HEK293T (cell line): ENCODE data around the gene ZMIZ1.

Experiments
- CTCF ChIA-PET: fragments of 350-600 bp; formaldehyde crosslinking; extraction: SDS; loops from one replicate; lab custom pipeline; 2021; ENCODE audit warnings: antibody characterized with exemption, inconsistent platforms; lab: Yijun Ruan, JAX
- POLR2A ChIA-PET: fragments of 350-600 bp; formaldehyde crosslinking; extraction: SDS; loops from one replicate; lab custom pipeline; 2020; ENCODE audit warnings: antibody characterized with exemption, inconsistent platforms; lab: Yijun Ruan, JAX
- DNase-seq: peaks from one replicate; pipeline ENCODE4 v3.0.0; 2012; ENCODE audit warnings: mixed read lengths; ENCODE audit errors: extremely low spot score
- ARNT ChIP-seq: fragments of 450-650 bp; IDR thresholded peaks from 2 replicates; pipeline ENCODE4 v1.6.1; 2017; ENCODE audit warnings: mild to moderate bottlenecking
- BHLHE40 ChIP-seq: fragments of 450-650 bp; IDR thresholded peaks from 2 replicates; pipeline ENCODE4 v1.6.1; 2016; ENCODE audit warnings: mild to moderate bottlenecking, moderate library complexity, borderline replicate concordance
- CTBP1 ChIP-seq: fragments of 450-650 bp; IDR thresholded peaks from 2 replicates; pipeline ENCODE4 v1.6.1; 2016; ENCODE audit warnings: borderline replicate concordance
- ELF4 ChIP-seq: fragments of 450-650 bp; IDR thresholded peaks from 2 replicates; pipeline ENCODE4 v1.6.1; 2017; ENCODE audit warnings: antibody characterized with exemption
- FOXA1 ChIP-seq: fragments of 450-650 bp; IDR thresholded peaks from 2 replicates; pipeline ENCODE4 v1.6.1; 2016; ENCODE audit warnings: mild to moderate bottlenecking
- FOXK2 ChIP-seq: fragments of 450-650 bp; IDR thresholded peaks from 2 replicates; pipeline ENCODE4 v1.6.1; 2016; ENCODE audit warnings: mild to moderate bottlenecking
- FOXM1 ChIP-seq: fragments of 450-650 bp; IDR thresholded peaks from 2 replicates; pipeline ENCODE4 v1.6.1; 2017; ENCODE audit warnings: mild to moderate bottlenecking, borderline replicate concordance
- HDGF ChIP-seq: fragments of 450-650 bp; IDR thresholded peaks from 2 replicates; pipeline ENCODE4 v1.6.1; 2017; ENCODE audit warnings: antibody characterized with exemption, borderline replicate concordance
- L3MBTL2 ChIP-seq: fragments of 450-650 bp; conservative IDR thresholded peaks from 2 replicates; pipeline ENCODE4 v1.6.1; 2016; ENCODE audit warnings: mild to moderate bottlenecking
- LEF1 ChIP-seq: fragments of 450-650 bp; IDR thresholded peaks from 2 replicates; pipeline ENCODE4 v1.6.1; 2017; ENCODE audit warnings: mild to moderate bottlenecking, borderline replicate concordance
- NFRKB ChIP-seq: fragments of 450-650 bp; IDR thresholded peaks from 2 replicates; pipeline ENCODE4 v1.6.1; 2016; ENCODE audit warnings: mild to moderate bottlenecking, moderate library complexity
- SP1 ChIP-seq: fragments of 450-650 bp; IDR thresholded peaks from 2 replicates; pipeline ENCODE4 v1.6.1; 2017
- SUZ12 ChIP-seq: fragments of 450-650 bp; IDR thresholded peaks from 2 replicates; pipeline ENCODE4 v1.6.1; 2016; ENCODE audit warnings: mild to moderate bottlenecking
- TARDBP ChIP-seq: fragments of 450-650 bp; IDR thresholded peaks from 2 replicates; pipeline ENCODE4 v1.6.1; 2016
- ZNF384 ChIP-seq: fragments of 450-650 bp; IDR thresholded peaks from 2 replicates; pipeline ENCODE4 v1.6.1; 2016
- TF ChIP-seq, protein P1 (sequence below): fragments of 450-650 bp; IDR thresholded peaks from 2 replicates; pipeline ENCODE4 v1.6.1; 2016

Gene ZMIZ1

DNA sequence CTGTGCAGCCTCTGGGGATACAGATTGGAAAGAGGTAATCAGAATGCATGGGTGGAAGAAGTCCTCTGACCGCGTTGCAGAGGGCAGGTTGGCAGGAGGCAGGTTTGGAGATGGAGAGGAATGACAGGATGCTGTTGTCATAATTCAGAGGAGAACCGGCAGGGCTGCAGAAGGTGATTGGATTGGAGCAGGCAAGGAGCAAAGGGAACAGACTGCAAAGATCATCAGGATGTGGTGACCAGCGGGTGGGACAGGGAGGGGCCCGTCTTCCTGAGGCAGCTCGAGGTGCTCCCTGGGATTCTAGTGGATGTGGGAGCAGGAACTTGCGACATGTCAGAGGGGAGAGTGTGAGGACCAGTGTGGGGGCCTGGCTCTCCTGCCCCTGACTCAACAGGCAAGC is 200.0 kb downstream of the ZMIZ1 start:
- POLR2A ChIA-PET, result interaction anchor here (1.5 kb wide), 1 partner anchor 26 kb away, joined by 4 read pairs; no protein-coding TSS in a partner anchor
- CTCF ChIA-PET, result no interaction called here
- TF ChIP-seq ZNF384, result no peak
- TF ChIP-seq BHLHE40, result no peak
- TF ChIP-seq SUZ12, result no peak
- TF ChIP-seq L3MBTL2, result no peak
- TF ChIP-seq SP1, result no peak
- TF ChIP-seq CTBP1, result no peak
- TF ChIP-seq FOXK2, result no peak
- no peak for TF ChIP-seq LEF1
- no peak for TF ChIP-seq ELF4
- no peak for TF ChIP-seq HDGF
- no peak for TF ChIP-seq FOXM1
- TF ChIP-seq ARNT, result no peak
- TF ChIP-seq, protein P1, sequence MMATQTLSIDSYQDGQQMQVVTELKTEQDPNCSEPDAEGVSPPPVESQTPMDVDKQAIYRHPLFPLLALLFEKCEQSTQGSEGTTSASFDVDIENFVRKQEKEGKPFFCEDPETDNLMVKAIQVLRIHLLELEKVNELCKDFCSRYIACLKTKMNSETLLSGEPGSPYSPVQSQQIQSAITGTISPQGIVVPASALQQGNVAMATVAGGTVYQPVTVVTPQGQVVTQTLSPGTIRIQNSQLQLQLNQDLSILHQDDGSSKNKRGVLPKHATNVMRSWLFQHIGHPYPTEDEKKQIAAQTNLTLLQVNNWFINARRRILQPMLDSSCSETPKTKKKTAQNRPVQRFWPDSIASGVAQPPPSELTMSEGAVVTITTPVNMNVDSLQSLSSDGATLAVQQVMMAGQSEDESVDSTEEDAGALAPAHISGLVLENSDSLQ, result no peak
- TF ChIP-seq TARDBP, result no peak
- no peak for TF ChIP-seq NFRKB
- DNase-seq, result no peak

DNA sequence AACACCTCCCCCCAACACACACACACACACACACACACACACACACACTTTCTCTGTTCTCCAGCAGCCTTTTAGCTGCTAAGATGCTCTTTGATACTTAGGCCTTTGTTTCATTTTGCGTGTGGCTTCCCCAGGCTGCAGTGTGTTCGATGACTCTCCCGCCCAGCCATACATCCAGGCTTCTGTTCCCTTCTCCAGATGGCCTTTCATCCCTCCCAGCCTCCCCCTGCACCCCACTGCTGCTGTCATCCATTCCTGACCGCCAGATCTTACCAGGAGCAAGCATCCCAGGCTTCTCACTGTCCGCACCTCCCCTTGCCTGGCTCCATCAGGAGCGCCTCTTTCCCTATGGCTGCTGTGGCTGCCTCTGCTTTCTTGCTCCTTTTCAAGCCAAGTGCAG is 200.7 kb downstream of the ZMIZ1 start:
- CTCF ChIA-PET, result no interaction called here

DNA sequence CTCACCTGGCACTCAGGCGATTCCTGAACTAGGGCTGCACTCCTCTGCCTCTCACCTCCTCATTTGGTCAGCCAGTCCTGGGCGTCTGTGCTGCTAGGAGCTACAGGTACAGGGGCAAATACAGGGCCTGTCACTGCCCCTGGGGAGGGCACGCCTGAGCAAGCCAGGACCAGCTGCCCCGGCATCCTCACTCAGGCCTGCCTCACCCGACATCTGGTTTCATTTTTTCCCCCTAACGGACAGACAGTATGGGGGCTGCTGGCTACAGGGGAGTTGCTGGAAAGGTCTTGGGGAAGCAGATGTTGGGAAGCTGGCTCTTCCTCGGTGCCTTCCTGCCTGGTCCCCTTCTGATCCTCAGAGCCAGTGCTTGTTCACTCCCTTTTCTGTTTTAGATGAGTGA is 201.2 kb downstream of the ZMIZ1 start:
- TF ChIP-seq SUZ12, result no peak
- no peak for TF ChIP-seq BHLHE40
- no peak for TF ChIP-seq NFRKB
- CTCF ChIA-PET, result no interaction called here
- DNase-seq, result no peak
- POLR2A ChIA-PET, result no interaction called here

More for the DNA sequence above, 200.7 kb downstream of the ZMIZ1 start:
- no peak for TF ChIP-seq FOXM1
- TF ChIP-seq ZNF384, result no peak
- no peak for TF ChIP-seq NFRKB
- no peak for TF ChIP-seq L3MBTL2
- no peak for TF ChIP-seq LEF1
- TF ChIP-seq, protein P1, result no peak
- no peak for TF ChIP-seq ARNT
- no peak for TF ChIP-seq SUZ12
- DNase-seq, result no peak
- POLR2A ChIA-PET, result interaction anchor here (1.5 kb wide), 1 partner anchor 26 kb away, joined by 4 read pairs; no protein-coding TSS in a partner anchor

DNA sequence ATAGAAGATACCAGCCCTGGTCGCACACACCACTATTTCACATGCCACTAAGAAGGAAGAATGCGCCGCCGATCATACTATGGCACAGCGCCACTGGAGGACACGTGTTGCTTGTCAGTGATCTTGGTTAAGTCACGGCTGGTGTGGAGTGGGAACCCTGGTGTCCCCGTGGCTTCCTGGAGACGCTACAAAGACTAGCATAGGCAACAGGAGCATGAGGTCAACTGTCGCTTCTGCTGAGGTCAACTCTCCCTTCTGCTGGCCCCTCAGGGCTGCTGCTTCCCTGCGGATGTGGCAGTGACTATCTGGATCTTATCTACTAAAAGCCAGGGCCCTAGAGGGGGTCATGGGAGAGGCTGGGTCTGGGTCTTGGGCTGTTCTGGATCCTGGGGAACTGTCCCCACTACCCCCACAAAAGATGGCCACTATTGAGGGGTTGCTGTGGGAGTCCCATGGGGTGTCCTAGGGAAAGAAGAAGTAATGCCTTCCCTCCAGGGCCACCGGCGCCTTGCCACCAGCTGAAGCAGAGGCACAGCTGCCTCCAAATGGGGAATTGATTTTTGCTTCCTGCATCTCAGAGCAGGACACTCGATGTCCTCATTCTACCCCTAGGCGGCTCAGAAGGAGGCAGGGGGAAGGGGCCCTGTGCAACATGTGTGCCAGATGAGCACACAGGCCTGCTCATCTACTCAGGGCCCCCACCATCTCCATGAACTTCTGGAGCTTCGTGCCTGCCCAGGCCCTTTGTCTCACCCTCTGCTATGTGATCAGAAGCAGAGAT is 201.9 kb downstream of the ZMIZ1 start:
- no peak for TF ChIP-seq L3MBTL2
- TF ChIP-seq FOXA1, result no peak
- TF ChIP-seq, protein P1, result no peak
- POLR2A ChIA-PET, result no interaction called here
- CTCF ChIA-PET, result no interaction called here
- DNase-seq, result no peak

DNA sequence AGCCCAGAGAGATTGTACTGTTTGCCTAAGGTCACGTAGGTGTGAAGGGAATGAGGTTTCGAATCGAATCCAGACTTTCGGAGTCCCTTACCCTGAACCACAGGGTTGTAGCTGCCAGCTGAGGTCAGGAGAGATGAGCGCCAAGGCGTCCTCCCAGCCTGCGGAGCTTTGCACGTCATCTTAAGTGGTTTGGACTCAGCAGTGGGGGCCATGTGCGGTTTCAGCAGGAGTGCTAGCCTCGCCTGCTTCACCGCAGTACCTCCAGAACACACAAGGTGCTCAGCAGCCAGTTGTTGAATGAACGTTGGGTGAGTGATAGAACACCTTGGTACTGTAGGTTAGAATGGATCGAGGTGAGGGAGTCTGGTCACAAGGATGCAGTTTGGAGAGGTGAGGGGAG is 203.6 kb downstream of the ZMIZ1 start:
- DNase-seq, result no peak
- ChIA-PET POLR2A (no interaction called here), CTCF (interaction anchor here (0.6 kb wide), 2 partner anchors 43 to 1467 kb away, joined by 3 read pairs; no protein-coding TSS in a partner anchor)
- TF ChIP-seq FOXM1 (no peak), ELF4 (no peak), BHLHE40 (no peak), ZNF384 (no peak)

DNA sequence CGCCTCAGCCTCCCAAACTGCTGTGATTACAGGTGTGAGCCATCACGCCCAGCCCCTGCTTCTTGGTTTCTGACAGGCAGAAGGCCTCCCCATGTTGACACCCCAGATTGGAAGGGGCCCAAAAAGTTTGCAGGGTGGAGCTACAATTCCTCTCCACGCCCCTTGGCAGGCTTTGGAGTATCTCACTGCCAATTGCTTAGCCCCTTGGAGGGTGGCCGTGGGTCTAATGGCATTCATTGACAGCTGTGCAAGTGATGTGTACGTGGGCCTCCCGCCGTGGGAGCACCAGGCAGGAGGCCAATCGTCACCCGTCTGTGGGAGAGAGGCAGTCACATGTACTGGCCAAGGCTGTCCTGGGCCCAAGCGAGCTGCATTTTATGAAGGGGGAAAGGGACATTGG is 204.8 kb downstream of the ZMIZ1 start:
- TF ChIP-seq, protein P1, result no peak
- no peak for TF ChIP-seq ELF4
- no peak for TF ChIP-seq FOXM1
- TF ChIP-seq ARNT, result no peak
- no peak for TF ChIP-seq ZNF384
- TF ChIP-seq NFRKB, result no peak
- no peak for TF ChIP-seq FOXK2
- no peak for TF ChIP-seq HDGF
- no peak for TF ChIP-seq SUZ12
- TF ChIP-seq SP1, result no peak
- no peak for TF ChIP-seq CTBP1
- CTCF ChIA-PET, result no interaction called here
- POLR2A ChIA-PET, result no interaction called here
- no peak for DNase-seq
